NCI-H2227 treated with DMSO at 0.1 percent for 48 hours (cell line): ENCODE data around the gene FYB1.
A peak's percentile ranks its signal among the peaks of the same experiment; 100 is the strongest.

ENCODE experiments used
- DNase-seq: peaks from one replicate; lab custom pipeline; 2025; lab: John Stamatoyannopoulos, UW

FYB1 gene

DNA sequence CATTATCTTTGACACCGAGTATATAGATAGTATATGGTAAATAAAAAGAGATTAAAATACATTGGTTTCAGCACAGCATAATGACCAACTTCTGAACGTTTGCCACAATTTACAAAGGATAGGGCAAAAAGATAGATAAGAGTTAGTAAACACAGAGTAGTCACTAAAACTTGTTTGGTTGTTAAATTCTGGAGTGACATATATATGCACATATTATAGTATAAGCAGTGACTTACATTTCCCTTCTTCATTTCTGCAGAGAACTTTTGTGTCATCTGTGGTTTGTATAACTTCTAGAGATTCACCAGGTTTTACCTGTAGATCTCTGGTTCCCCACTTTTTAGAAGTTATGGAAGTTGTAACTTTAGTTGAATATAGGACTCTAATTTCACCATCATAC, 100.7 kb downstream of the FYB1 start:
- no peak for DNase-seq

DNA sequence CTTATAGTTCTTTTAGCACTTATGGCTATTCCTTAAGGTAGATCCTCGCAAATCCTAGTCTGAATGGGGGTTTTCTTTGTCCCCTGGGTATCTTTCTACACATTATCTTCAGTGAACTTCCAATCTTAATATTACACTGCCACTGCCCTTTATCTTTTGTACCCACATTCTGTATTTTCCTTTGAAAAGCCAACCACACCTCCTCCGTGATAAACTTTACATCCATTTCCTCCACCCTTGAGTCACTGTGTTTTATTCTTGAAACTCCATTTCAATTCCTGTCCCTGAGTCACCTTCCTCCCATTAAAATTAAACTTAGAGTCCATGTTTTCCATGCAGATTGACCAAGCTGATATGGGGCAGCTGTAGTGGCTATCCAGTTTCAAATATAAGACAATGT, 102.0 kb downstream of the FYB1 start:
- DNase-seq: no peak

DNA sequence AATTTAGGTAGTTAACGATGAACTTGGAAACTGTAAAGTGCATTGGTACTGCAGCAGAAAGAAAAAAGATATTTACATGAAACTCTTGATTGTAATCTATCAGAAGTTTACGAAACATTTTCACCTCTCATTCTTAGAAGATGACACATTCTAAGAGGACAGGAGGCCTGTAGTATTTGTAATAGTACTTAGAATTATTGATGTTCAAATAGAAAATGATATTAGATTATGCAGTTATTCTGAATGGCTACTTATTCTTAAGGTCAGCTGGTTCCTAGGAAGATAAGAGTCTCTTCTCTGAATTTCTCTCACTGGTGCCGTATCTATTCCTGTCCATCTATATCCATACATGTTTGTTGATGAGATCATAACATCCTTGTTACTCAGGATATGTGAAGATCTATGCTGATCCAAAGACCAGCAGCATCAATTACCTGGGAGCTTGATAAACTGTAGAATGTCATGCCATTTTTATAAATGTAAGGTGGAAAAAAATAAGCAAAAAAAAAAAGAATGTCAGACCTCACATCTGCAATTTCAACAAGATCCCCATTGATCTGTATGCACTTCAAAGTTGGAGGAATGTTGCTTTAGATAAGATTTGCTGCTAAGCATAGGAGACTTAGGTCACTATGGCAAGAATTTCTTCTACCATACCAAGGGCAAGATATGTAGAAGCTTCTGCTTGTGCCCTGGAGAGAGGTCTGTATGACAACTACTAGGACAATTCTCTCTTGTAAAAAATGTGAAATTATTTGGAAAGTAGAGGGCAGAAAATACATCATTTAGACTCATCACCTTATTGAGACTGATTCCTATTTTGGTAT, 102.8 kb downstream of the FYB1 start:
- DNase-seq: no peak

DNA sequence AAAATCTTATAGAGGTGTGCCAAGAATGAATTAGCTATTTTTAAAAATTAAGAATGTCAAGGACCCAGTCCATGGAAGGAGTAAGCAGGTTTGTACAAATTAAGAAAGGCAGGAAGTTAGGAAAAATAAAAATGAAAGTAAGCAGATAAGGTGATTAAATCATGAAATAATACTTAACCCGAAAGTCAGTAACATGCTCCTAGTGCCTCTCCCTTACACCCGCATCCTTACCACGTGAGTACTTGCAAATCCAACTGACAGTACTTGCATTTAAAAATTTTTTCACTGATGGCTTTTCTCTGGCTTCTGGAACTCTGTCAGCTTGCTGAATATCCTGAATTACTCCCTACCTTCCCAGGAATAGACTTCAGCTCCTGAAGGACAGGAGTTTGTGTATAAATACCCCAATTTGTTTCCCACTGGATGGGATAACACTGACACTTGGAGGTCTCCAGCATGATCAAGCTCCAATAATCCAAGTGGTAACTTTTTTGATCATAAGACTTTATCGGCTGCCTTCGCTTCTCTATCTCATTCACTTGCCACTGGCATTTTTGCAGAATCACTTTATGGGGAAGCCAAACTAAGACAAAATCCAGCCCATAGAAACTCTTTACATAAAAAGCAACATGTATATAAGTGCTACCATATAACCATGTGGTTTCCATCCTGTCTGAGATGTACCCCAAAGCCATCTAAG, 103.6 kb downstream of the FYB1 start:
- no peak for DNase-seq

DNA sequence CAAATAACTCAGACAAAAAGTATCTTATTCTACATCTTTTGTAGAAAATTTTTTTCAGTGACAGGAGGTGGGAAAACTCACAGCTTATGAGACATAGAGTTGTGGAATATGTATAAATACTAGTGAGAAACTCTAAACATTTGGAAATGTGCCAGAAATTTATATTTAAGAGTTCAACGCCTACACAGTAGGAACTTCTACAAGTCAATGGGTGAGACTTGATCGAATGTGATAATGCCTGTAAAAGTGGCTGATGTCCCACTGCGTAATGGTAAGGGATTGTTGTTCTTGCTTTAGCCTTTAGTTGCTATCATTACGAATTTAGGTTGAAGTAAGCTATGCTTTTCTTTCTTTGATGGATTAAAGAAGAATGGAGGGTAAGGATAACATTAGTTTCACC, 105.2 kb downstream of the FYB1 start:
- no peak for DNase-seq

DNA sequence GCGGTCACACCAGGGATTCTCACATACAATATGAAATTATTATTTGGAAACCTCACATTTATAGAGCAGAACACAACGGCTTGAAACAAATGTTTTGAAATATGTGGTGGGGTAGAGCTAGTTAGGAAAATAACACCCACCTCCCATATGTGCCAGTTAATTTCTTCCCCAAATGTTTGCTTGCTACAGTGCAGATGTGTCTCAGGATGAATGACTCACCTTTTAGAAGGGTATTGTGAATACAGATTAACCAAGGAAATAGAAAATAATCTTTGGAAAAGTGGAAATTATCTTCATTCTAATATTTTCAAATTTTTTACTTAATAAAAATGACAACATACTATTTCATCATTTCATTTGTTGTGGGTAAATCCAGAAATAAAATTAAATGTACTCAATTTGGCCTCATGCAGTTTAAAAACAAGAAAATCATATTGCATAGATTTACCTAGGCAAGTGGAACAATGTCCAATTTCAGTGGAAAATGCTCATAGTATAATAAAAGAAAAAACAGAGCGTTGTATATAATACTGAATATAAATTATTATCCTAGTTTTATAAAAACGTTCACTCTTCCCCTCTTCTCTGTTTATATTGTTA, 105.9 kb downstream of the FYB1 start:
- DNase-seq: no peak

DNA sequence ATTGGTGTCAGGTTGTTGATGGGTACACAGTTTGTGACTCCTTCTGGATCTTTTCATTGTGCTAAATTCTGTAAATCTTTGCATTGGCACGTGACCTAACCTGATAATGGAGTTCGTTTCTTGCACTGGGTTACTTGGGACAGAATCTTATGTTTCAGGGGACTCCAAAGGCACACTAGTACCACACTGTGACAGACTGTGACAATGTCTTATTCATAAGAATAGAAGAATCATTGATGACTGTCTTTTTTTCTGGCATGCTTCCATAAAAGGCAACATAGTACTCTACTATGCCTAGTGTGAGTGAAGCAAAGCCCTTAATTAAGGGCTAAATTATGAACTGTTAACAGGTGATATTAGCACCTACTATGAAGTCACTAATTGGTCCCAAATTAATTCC, 109.8 kb downstream of the FYB1 start:
- DNase-seq: no peak

DNA sequence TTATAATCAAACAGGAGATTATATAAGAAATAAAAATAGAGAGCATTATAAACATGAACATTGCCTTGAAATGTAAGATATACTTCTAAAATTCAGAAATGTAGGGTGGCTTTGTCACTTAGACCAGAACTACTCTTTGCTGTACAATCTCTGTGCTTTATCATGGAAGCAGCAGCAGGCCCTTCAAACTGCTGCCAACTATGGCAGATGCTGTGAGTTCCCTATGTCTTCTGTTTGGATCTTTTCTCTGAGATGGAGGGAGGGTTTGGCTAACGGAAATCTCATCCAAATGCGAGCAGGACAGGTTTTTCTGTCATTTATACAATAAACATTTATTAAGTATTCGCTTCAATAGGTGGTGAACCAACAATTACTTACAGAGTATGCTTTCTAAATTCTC, 110.4 kb downstream of the FYB1 start:
- no peak for DNase-seq

DNA sequence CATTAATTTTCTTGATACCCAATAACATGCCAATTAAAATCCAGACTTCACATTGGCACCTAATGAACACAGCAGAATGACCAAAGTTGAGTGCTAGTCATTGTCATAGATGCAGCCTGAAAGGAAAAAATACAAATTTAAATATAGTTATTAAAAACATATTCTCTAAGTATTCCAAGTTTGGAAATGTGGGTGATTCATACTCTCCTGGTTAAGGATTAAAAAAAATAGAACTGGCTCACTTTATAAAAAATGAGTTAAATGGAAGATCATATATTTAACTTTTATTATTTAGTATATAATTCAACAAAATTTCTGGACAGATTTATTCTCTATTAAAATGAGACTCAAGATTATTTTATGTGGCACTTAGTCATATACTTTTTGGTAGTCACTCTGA, 112.0 kb downstream of the FYB1 start:
- no peak for DNase-seq

DNA sequence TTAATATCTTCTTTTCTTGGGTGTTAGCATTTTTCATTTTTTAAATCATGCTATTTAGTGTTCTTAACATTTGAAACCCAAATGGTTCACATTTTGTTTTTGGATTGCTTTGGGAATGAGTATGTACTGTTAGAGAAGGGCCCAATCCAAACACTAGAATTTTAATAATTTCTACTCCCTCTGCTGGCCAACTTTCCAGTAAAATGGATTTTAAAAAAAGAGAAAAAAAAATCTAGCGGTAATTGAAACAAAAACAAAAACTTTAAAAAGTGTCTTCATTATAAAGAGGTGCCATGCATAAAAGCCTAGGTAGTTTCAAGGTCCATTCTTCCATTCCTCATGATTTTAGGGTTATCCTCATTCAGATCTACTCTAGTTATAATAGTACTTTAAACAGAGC, 113.0 kb downstream of the FYB1 start:
- no peak for DNase-seq

DNA sequence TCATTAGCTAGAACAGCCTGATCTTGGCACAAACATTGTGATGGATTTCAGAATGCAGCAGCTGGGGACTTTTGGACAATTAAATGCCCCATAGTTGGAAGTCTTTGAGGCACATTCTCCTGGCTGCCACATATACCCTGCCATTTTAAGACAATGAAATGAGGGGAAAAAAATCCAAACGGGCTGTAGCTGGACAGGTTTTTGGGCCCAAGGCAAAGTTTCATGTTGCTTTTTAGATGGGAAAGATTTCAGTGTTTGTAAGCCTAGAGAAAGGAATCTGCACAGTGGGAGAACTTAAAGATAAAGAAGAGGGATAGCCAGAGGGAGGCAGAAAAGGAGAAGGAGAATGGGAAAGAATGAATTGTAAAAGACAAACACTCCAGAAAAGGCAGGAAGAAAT, 115.1 kb downstream of the FYB1 start:
- no peak for DNase-seq

DNA sequence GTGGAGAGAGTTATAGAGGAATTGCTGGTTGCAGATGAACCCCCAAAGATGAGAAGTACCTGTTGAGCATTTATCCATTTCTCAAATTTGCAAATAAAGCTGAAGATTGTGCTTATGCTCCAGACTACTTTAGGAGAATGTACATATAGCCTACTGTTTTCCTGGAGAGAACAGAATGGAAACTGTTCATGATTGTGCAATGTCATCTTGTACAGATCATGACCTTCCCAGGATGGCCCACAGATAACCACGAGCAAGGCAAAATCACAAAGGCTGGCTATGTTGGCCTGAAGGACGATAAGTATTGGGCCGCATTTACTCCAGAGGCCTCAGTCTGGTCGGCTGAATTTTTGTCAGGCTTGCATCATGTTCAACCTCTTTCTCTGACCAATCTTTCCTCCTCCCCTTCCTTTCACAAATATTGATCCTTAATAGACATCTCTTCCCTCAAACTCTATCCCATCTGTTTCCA, 116.6 kb downstream of the FYB1 start:
- no peak for DNase-seq

DNA sequence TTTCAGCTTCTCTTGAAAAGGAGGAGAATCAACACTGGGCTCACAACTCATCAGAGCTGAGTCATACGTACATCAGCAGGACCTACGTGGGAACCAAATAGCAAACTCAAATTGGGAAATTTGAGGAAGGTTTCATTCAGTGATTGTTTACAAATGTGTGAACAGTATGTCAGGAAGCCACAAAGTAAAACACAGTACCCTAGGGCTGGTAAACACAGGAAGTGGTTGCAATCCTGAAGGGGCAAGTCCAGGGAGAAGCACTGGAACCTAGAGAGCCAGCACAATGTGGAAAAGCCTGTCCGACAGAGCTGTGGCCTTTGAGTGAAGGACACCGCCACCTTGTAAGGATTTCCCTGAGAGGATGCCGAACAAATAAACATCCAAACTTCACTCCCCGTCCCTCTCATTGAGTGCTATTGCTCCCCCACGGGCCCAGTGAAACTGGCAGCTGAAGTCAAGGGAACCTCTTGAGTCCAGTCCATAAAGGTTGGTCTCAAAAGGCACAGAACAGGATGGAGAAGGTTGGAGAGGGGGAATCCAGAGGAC, 118.4 kb downstream of the FYB1 start:
- no peak for DNase-seq

DNA sequence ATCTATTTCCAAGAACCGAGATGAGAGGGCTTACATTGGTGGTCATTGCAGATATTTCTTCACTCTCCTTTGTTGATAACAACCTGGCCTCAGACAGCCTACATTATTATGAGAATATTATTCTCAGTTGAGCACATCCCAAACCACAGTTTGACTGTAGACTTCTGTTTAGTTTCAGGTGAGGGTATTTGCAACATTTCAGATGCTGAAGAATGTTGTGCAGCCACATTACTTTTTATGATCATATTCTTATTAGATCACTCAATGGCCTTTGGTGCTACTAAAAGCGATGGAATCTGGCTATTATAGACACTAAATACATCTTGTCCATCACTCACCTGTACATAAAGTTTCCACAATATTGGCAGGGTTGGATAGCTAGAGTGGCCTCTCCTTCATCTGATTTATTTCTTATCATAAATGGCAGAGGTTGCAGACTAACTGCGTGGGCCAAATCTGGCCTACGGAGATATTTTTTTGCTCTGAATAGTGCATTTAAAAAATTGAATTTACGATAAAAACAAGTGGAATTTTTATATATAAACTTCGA, 119.0 kb downstream of the FYB1 start:
- no peak for DNase-seq

DNA sequence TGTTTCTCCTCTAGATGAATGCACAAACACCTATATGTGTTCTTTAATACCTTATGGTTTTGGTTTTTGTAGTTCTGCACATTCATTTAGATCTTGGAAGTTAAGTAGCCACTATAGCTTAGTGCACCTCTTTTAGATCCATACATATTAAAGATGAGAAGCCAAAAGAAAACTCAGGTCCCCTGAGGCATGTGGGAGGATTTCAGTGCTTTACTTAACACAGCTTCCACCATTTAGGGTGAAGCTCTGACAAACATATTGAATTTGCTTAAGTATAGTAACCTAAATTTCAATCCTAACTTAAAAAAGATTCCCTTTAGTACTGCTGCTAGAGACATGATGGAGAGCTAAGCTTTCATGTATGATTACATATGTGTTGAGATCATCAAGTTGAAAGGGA, 119.5 kb downstream of the FYB1 start:
- no peak for DNase-seq

DNA sequence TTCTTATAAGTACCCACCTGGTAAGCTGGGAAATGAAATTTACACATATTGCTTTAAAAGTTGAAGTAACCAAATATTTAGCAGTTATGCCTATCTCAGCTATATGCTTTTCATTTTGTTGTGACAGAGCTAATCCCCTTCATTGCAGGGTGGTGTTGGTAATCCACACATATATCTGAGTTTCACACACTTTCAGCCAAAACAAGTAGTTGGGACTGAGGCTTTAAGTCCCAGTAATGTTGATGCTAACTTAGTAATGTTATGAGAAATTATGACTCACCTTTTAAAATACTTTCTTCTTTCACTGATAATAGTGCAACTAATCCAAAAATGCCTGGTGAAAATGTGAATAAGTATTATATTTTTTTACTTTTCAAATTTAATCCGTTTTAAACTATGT, 126.0 kb downstream of the FYB1 start:
- DNase-seq: no peak

DNA sequence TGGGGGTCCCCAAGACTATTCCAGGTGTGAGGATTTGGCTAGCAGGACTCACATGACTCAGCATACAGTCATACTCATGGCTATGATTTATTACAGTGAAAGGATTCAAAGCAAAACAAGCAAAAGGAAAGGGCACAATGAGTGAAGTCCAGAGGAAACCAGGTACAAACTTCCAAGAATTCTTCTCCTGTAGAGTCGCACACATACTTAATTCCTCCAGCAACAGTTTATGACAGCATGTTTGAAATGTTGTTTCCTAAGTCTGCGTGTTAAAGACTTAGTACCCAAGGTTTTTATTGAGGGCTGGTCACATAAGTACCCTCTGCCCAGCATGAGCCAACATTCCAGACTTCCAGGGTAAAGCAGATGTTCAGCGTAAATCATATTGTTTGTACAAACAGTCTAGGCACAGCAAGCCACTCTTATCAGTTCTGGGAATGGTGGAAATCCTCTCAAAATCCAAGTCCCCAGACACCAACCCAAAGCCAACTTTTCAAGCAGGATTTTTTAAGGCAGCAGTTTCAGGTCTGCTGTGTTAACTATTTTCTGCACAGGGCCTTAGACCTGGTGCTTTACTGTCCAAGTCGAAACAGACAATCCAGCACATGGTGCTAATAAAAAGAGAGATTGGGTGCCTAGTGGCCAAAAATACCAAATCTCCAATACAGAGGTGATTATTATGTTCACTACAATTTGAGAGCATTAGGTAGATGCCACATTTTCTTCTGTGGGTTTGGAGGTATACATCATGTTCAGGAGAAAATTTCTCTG, 126.6 kb downstream of the FYB1 start:
- no peak for DNase-seq

DNA sequence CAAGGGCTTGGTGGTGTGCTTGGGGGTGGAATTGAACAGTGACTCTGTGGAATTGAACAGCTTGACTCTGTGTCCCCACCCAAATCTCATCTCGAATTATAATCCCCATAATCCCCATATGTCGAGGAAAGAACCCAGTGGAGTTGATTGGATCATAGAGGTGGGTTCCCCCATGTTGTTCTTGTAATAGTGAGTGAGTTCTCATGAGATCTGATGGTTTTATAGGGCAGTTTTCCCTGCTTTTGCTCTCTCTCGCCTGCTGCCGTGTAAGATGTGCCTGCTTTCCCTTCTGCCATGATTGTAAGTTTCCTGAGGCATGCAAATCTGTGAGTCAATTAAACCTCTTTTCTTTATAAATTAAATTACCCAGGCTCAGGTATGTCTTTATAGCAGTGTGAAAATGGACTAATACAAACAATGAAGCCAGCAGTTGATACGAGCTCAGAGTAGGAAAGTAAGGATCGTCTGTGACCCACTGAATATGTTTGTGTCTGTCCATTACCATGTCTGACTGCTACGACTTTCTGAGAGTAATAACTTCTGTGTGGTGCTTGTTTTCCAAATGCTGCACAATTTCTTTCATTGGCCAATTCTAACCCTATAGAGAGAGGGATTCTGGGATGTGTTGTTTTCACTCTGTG, 127.3 kb downstream of the FYB1 start:
- DNase-seq: no peak

DNA sequence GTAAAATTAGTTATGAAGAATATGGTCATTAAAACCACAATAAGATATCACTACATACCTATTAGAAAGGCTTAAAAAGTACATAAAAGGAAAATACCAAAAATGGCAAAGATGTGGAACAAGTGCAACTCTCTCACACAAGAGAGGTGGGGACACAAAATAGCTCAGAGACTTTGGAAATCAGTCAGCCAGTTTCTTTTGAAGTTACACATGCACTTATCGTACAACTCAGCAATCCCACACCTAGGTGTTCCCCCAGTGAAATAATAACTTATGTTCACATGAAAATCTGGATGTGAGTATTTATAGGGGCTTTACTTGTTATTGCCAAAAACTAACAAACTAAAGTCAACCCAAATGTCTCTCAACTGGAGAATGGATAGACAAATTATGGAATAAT, 135.4 kb downstream of the FYB1 start:
- DNase-seq: no peak

DNA sequence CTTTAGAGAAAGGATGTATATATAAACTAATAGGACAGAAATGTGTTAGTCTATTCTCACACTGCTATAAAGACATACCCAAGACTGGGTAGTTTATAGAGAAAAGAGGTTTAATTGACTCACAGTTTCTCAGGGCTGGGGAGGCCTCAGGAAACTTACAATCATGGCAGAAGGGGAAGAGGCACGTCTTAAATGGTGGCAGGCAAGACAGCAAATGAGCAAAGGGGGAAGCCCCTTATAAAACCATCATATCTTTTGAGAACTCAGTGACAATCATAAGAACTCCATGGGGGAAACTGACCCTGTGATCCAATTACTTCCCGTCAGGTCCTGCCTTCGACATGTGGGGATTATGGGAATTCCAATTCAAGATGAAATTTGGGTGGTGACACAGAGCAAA, 136.4 kb downstream of the FYB1 start:
- DNase-seq: no peak

DNA sequence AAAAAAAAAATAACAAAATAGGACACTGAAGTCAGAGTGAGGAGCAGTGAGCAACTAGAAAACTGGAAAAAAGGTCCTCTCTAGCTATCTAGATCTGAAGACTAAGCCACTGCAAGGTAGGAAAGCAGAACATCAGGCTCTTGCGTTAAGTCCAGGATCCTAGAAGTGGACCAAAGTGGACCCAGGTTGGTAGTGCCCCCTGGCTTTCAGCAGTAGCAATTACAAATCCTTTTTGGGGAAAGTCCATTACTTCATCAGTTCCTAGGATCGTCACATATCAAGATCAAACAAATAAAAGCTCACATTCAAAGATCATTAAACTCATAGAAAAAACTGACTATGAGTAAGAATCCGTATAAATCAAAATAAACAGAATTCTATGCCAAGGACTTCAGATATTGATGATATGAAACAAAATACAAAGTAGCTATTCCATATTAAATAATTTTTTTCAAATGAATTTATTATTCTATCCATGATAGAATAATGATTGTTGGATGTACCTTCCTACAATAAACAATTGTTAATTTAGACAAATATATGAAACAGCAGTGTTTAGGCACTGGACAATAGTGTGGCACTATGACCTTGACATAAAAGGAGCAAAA, 138.7 kb downstream of the FYB1 start:
- peak; percentile 38 for DNase-seq
